ENCODE data around the gene MGAT2.

DNA sequence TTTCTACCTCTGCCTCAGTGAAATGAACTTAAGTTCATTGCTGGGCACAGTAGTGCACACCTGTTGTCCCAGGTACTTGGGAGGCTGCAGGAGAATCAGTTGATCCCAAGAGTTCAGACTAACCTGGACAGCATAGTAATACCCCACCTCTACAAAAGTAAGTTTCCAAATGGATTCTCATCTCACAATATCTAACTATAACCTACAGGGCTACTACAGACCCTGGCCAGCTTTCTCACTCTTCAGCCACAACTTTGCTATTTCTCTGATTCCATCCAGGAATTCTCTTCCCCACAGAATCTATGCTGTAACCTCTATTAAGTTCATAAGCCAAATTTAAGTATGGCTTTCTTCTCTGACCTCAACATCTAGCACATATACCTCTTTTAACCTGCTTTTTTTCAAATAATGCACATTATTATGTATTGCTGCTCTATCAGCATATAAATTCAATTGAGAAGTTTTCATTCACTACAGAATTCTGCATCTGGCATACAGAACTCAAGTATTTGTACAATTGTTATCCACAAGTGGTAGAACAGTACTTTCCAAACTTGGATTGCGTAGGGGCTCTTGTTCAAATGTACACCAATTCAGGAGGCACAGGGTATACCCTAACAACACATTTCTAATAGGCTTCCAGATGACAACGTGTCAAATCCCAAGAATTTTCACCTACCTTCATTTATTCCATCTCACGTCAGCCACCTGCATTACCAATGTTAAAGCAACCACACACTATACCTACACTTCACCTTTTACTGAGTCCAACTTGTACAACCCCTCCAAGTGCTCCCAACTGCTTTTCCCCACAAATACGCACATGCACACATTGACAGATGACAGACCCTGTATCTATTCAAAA, 38.3 kb upstream of the MGAT2 start:
- TF ChIP-seq, protein P1, sequence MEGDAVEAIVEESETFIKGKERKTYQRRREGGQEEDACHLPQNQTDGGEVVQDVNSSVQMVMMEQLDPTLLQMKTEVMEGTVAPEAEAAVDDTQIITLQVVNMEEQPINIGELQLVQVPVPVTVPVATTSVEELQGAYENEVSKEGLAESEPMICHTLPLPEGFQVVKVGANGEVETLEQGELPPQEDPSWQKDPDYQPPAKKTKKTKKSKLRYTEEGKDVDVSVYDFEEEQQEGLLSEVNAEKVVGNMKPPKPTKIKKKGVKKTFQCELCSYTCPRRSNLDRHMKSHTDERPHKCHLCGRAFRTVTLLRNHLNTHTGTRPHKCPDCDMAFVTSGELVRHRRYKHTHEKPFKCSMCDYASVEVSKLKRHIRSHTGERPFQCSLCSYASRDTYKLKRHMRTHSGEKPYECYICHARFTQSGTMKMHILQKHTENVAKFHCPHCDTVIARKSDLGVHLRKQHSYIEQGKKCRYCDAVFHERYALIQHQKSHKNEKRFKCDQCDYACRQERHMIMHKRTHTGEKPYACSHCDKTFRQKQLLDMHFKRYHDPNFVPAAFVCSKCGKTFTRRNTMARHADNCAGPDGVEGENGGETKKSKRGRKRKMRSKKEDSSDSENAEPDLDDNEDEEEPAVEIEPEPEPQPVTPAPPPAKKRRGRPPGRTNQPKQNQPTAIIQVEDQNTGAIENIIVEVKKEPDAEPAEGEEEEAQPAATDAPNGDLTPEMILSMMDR (IDR thresholded peaks at IDR 0.05; ENCODE audit: insufficient read depth, low read length), result no peak
- TF ChIP-seq SPI1 (IDR thresholded peaks at IDR 0.05; ENCODE audit: borderline replicate concordance, low read depth) (no peak), POLR2AphosphoS5 (IDR thresholded peaks at IDR 0.05; ENCODE audit: low read depth) (peak; percentile 82), GABPA (IDR thresholded peaks at IDR 0.05; ENCODE audit: low read depth) (no peak)
- TF ChIP-seq, protein P2, sequence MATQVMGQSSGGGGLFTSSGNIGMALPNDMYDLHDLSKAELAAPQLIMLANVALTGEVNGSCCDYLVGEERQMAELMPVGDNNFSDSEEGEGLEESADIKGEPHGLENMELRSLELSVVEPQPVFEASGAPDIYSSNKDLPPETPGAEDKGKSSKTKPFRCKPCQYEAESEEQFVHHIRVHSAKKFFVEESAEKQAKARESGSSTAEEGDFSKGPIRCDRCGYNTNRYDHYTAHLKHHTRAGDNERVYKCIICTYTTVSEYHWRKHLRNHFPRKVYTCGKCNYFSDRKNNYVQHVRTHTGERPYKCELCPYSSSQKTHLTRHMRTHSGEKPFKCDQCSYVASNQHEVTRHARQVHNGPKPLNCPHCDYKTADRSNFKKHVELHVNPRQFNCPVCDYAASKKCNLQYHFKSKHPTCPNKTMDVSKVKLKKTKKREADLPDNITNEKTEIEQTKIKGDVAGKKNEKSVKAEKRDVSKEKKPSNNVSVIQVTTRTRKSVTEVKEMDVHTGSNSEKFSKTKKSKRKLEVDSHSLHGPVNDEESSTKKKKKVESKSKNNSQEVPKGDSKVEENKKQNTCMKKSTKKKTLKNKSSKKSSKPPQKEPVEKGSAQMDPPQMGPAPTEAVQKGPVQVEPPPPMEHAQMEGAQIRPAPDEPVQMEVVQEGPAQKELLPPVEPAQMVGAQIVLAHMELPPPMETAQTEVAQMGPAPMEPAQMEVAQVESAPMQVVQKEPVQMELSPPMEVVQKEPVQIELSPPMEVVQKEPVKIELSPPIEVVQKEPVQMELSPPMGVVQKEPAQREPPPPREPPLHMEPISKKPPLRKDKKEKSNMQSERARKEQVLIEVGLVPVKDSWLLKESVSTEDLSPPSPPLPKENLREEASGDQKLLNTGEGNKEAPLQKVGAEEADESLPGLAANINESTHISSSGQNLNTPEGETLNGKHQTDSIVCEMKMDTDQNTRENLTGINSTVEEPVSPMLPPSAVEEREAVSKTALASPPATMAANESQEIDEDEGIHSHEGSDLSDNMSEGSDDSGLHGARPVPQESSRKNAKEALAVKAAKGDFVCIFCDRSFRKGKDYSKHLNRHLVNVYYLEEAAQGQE (IDR thresholded peaks at IDR 0.05; ENCODE audit: insufficient replicate concordance, low read depth), result no peak
